ENCODE data around the gene E2F6. TPM values are rescaled to one million over a fixed set of nuclear protein-coding genes. Genes with fewer than 3 reads are reported as not detected.
A peak's percentile ranks its signal among the peaks of the same experiment; 100 is the strongest.

The E2F6 gene
- polyA plus RNA-seq, 1 experiment = 17.9 TPM

- POLR2A ChIA-PET = no interaction called here
- CTCF ChIA-PET = interaction anchor here (0.9 to 6.3 kb wide), 2 partner anchors 13 to 116 kb away, joined by 3 to 43 read pairs; no protein-coding TSS in a partner anchor
These were observed 1.2 kb upstream of the E2F6 start for GRCh38 chr2:11467129-11467649.

GRCh38 chr2:11466307-11467128 lies 557 bp upstream of the E2F6 start:
- POLR2A ChIA-PET = interaction anchor here (0.6 to 1.5 kb wide), 4 partner anchors 122 to 311 kb away, joined by 3 to 11 read pairs (median 4); partner anchors contain the start of genes LPIN1, ROCK2 and SLC66A3
- Histone ChIP-seq H3K27ac (ENCODE audit: low read depth, low read length) (no peak overlapping the region), H3K4me3 (ENCODE audit: low read depth, low read length) (peak overlapping the region; percentile 59), H3K27me3 (ENCODE audit: control insufficient read depth, insufficient read depth, low read length) (peaks cover 9% of the 10 kb centered on the region), H3K9me3 (ENCODE audit: control insufficient read depth, insufficient read depth, low read length) (no peaks in the 10 kb centered on the region; the same call in 1 of the 2 replicates)
- no peak for DNase-seq (ENCODE audit: low read depth, low spot score)
- no peak for TF ChIP-seq CTCF (IDR thresholded peaks at IDR 0.05; ENCODE audit: low read depth, low read length)
- CTCF ChIA-PET = interaction anchor here (0.8 to 6.3 kb wide), 5 partner anchors 10 to 342 kb away, joined by 3 to 43 read pairs (median 4); no protein-coding TSS in a partner anchor

More at GRCh38 chr2:11467129-11467649, 1.2 kb upstream of the E2F6 start:
- Histone ChIP-seq H3K9me3 (ENCODE audit: control insufficient read depth, insufficient read depth, low read length) (no peaks in the 10 kb centered on the region; the same call in 1 of the 2 replicates), H3K4me3 (ENCODE audit: low read depth, low read length) (no peak overlapping the region), H3K27me3 (ENCODE audit: control insufficient read depth, insufficient read depth, low read length) (peaks cover 15% of the 10 kb centered on the region), H3K27ac (ENCODE audit: low read depth, low read length) (no peak overlapping the region)
- TF ChIP-seq CTCF (IDR thresholded peaks at IDR 0.05; ENCODE audit: low read depth, low read length) = no peak
- no peak for DNase-seq (ENCODE audit: low read depth, low spot score)

- no peak for TF ChIP-seq CTCF (IDR thresholded peaks at IDR 0.05; ENCODE audit: low read depth, low read length)
- CTCF ChIA-PET = interaction anchor here (1.0 to 6.3 kb wide), 6 partner anchors 54 to 633 kb away, joined by 4 to 43 read pairs (median 5); no protein-coding TSS in a partner anchor
- DNase-seq (ENCODE audit: low read depth, low spot score) = no peak
- POLR2A ChIA-PET = interaction anchor here (0.6 to 1.5 kb wide), 2 partner anchors 14 to 310 kb away, joined by 4 read pairs; partner anchors contain the start of gene SLC66A3
- H3K4me3 ChIP-seq (ENCODE audit: low read depth, low read length) = peak overlapping the region; percentile 72
- peaks cover 2% of the 10 kb centered on the region for H3K27me3 ChIP-seq (ENCODE audit: control insufficient read depth, insufficient read depth, low read length)
- no peaks in the 10 kb centered on the region; the same call in 1 of the 2 replicates for H3K9me3 ChIP-seq (ENCODE audit: control insufficient read depth, insufficient read depth, low read length)
- peak overlapping the region; percentile 91 for H3K27ac ChIP-seq (ENCODE audit: low read depth, low read length)
These were observed 864 bp downstream of the E2F6 start for GRCh38 chr2:11465110-11465484.

- Histone ChIP-seq H3K9me3 (ENCODE audit: control insufficient read depth, insufficient read depth, low read length) (no peaks in the 10 kb centered on the region), H3K4me3 (ENCODE audit: low read depth, low read length) (no peak overlapping the region), H3K27me3 (ENCODE audit: control insufficient read depth, insufficient read depth, low read length) (no peaks in the 10 kb centered on the region), H3K27ac (ENCODE audit: low read depth, low read length) (no peak overlapping the region)
- POLR2A ChIA-PET = interaction anchor here (0.6 kb wide), 1 partner anchor 8 kb away, joined by 5 read pairs; no protein-coding TSS in a partner anchor
- no peak for TF ChIP-seq CTCF (IDR thresholded peaks at IDR 0.05; ENCODE audit: low read depth, low read length)
- DNase-seq (ENCODE audit: low read depth, low spot score) = no peak
- CTCF ChIA-PET = interaction anchor here (1.1 to 1.7 kb wide), 2 partner anchors 328 to 627 kb away, joined by 5 to 6 read pairs; no protein-coding TSS in a partner anchor
These were observed 6.1 kb downstream of the E2F6 start for GRCh38 chr2:11459816-11460215.

All from AG04450 (cell line).